Hepatocyte (in vitro differentiated cells): ENCODE measurements around the gene CCDC40.

Experiments
- CTCF ChIP-seq: fragments of 200-600 bp; sonication (generic); IDR thresholded peaks from 2 replicates; pipeline ENCODE4 v1.5.1; 2016; ENCODE audit warnings: antibody characterized with exemption, mild to moderate bottlenecking; ENCODE audit not compliant: poor library complexity
- EZH2 ChIP-seq: fragments of 200-600 bp; sonication (generic); IDR thresholded peaks from 2 replicates; pipeline ENCODE4 v1.6.1; 2016; ENCODE audit warnings: antibody characterized with exemption, mild to moderate bottlenecking, borderline replicate concordance
- EZH2phosphoT487 ChIP-seq: fragments of 200-600 bp; sonication (generic); IDR thresholded peaks from one replicate; pipeline ENCODE4 v1.6.1; 2018; ENCODE audit warnings: antibody characterized with exemption, mild to moderate bottlenecking, low read depth, moderate library complexity; ENCODE audit not compliant: unreplicated experiment, severe bottlenecking

DNA sequence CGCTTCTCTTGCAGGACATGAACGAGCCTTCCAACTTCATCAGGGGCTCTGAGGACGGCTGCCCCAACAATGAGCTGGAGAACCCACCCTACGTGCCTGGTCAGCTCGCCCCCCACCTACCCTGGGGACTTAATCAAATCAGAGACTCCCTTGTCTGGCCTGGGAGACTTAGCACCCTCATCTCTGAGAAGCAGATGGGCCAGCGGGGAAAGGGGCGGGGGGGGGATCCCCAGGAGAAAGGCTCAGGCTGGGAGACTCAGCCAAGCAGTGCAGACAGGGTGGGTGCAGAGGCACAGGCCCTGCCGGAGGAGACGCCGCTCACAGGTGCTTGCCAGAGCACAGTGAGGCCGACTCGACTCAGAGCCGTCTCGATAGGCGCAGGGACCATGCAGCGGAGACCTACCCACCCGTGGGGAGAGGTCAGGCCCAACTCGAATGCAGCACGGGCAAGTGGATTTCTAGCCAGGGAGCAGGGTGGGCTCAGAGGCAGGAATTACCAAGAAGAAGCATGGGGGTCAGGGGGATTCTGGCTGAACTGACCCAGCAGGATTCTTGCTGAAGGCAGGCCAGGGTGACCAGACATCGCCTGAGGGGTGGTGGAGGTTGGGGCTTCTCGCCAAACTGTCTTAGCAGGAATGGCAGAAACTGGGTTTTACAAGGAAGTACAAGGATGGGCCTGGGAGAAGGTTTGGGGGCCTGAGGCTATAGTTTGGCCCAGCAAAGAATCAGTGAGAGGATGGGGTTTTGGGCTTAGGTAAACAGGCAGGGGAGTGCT lies 74.7 kb downstream of the CCDC40 start:
- no peak for TF ChIP-seq CTCF
- no peak for TF ChIP-seq EZH2
- no peak for TF ChIP-seq EZH2phosphoT487
